Measurements from ENCODE around the gene DENND2D.
"Not testable (repeated sequence)": the region's sequence is repeated elsewhere in the genome, so short reads cannot be mapped to it uniquely, and the experiment has no call there.

The DENND2D gene

DNA sequence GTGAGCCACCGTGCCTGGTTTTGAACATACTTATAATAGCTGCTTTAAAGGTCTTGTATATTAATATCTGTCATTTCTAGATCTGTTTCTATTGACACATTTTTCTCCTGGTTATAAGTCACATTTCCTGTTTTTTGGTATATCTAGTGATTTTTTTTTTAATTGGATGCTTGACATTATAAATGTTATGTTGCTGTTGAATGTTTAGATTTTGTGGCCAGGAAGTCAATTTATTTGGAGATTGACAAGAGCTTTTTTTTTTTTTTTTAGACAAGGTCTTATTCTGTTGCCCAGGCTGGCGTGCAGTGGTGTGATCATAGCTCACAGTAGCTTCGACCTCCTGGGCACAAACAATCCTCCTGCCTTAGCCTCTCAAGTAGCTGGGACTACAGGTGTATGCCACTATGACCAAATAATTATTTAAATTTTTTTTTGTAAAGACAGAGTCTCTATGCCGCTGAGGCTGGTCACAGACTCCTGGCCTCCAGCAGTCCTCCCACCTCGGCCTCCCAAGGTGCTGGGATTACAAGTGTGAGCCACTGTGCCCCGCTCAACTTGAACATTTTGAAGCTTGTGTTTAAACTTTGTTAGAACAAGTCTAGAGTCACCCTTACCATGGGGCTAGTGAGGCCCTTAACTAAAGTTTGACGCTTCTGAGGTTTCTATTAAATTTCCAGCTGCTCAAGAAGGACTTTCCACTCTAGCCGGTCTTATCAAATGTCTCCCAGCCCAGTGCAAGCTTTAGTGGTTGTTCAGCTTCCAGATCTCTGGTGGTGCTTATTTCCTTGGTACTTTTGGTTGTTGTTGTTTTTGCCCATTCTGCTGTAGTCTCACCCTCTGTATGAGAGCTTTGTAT lies 18.5 kb upstream of the DENND2D start:
- H3K27me3 ChIP-seq (ENCODE audit: insufficient read depth, poor library complexity, severe bottlenecking): no peaks in the 10 kb centered on the region
- peaks cover 17% of the 10 kb centered on the region for H3K4me1 ChIP-seq (ENCODE audit: insufficient read depth, poor library complexity, severe bottlenecking)
- no peaks in the 10 kb centered on the region for H3K36me3 ChIP-seq (ENCODE audit: low read depth)
- no peak for ATAC-seq (ENCODE audit: low read depth)
- no peak overlapping the region for H3K27ac ChIP-seq (ENCODE audit: poor library complexity, severe bottlenecking)
- no peak for TF ChIP-seq CTCF (IDR thresholded peaks at IDR 0.05; ENCODE audit: poor library complexity, severe bottlenecking)
- no peak overlapping the region for H3K4me3 ChIP-seq (ENCODE audit: severe bottlenecking)
- DNase-seq (ENCODE audit: low spot score): no peak
- no peaks in the 10 kb centered on the region for H3K9me3 ChIP-seq (ENCODE audit: severe bottlenecking)

DNA sequence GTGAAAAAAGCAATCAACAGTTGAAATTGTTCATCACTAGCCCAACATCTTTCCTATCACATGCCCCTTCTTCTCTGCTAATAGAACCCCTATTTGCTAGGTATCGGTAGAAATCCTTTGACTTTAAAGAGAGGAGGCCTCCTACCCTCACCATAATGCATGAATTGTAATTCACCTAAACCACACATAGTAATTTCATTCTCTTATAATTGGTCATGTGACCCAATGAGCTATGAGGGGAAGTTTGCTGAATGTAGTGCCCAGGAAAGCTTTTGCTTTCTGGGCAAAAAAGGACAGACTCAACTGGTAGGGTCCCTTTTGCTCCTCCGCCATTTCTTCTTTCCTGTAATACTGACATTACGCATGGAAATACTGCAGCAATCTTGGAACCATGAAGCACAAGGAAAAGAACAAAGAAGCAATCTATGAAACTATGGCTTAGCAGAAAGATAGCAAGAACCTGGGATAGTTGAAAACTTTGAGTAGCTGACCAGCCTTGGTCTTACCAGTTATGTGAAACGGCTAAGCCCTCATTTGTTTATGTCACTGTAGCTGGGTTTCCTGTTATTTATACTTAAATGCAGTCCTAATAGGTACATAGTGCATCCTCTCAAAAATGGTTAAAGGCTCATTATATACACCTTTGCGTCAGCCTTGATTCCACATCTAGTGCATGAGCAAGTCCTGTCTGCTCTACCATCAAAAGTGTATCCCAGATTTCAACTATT lies 16.9 kb upstream of the DENND2D start:
- Histone ChIP-seq H3K4me3 (ENCODE audit: severe bottlenecking) (no peak overlapping the region), H3K27ac (ENCODE audit: poor library complexity, severe bottlenecking) (no peak overlapping the region), H3K27me3 (ENCODE audit: insufficient read depth, poor library complexity, severe bottlenecking) (no peaks in the 10 kb centered on the region), H3K36me3 (ENCODE audit: low read depth) (no peaks in the 10 kb centered on the region), H3K9me3 (ENCODE audit: severe bottlenecking) (no peaks in the 10 kb centered on the region), H3K4me1 (ENCODE audit: insufficient read depth, poor library complexity, severe bottlenecking) (peaks cover 11% of the 10 kb centered on the region)
- ATAC-seq (ENCODE audit: low read depth) (no peak), DNase-seq (ENCODE audit: low spot score) (no peak)
- no peak for TF ChIP-seq CTCF (IDR thresholded peaks at IDR 0.05; ENCODE audit: poor library complexity, severe bottlenecking)

DNA sequence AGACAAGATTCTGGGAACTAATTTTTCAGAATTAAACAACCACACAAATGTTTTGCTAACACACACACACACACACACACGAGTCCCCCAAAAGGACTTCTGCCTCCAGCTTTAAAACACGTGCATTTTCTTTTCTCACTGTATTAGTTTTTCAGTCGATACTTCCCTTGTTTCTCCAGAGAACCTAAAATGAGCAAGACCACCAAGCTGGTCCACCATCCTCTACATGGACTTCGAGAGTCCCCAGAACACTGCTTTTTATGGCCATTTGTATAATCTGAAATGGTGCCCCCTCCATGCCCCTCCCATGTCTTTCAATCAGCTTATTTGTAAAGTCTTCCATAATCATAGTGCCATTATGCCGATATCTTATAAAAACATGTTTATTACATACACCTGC lies 16.3 kb upstream of the DENND2D start:
- H3K9me3 ChIP-seq (ENCODE audit: severe bottlenecking): no peaks in the 10 kb centered on the region
- peaks cover 9% of the 10 kb centered on the region for H3K4me1 ChIP-seq (ENCODE audit: insufficient read depth, poor library complexity, severe bottlenecking)
- no peak overlapping the region for H3K27ac ChIP-seq (ENCODE audit: poor library complexity, severe bottlenecking)
- no peak for ATAC-seq (ENCODE audit: low read depth)
- DNase-seq (ENCODE audit: low spot score): no peak
- H3K36me3 ChIP-seq (ENCODE audit: low read depth): no peaks in the 10 kb centered on the region
- no peak overlapping the region for H3K4me3 ChIP-seq (ENCODE audit: severe bottlenecking)
- TF ChIP-seq CTCF (IDR thresholded peaks at IDR 0.05; ENCODE audit: poor library complexity, severe bottlenecking): no peak
- no peaks in the 10 kb centered on the region for H3K27me3 ChIP-seq (ENCODE audit: insufficient read depth, poor library complexity, severe bottlenecking)

DNA sequence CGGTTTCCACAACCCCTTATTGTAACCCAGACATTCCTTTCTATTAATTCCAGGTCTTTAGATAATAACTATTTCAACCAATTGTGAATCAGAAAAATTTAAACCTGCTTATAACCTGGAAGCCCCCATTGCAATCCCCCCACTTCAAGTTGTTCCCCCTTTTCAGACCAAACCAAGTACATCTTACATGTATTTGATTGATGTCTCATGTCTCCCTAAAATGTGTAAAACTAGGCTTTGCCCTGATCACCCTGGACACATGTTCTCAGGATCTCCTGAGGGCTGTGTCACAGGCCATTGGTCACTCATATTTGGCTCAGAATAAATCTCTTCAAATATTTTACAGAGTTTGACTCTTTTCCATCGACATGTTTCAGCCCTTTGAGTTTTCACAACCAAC lies 14.8 kb upstream of the DENND2D start:
- H3K9me3 ChIP-seq (ENCODE audit: severe bottlenecking); DNase-seq (ENCODE audit: low spot score); H3K4me3 ChIP-seq (ENCODE audit: severe bottlenecking); H3K4me1 ChIP-seq (ENCODE audit: insufficient read depth, poor library complexity, severe bottlenecking); H3K36me3 ChIP-seq (ENCODE audit: low read depth); ATAC-seq (ENCODE audit: low read depth); H3K27me3 ChIP-seq (ENCODE audit: insufficient read depth, poor library complexity, severe bottlenecking); H3K27ac ChIP-seq (ENCODE audit: poor library complexity, severe bottlenecking): not testable (repeated sequence)

GRCh38 chr1:111214884-111215283 lies 14.4 kb upstream of the DENND2D start:
- no peak overlapping the region for H3K4me3 ChIP-seq (ENCODE audit: severe bottlenecking)
- ATAC-seq (ENCODE audit: low read depth) (no peak), DNase-seq (ENCODE audit: low spot score) (no peak)
- no peak for TF ChIP-seq CTCF (IDR thresholded peaks at IDR 0.05; ENCODE audit: poor library complexity, severe bottlenecking)
- peaks cover 9% of the 10 kb centered on the region for H3K4me1 ChIP-seq (ENCODE audit: insufficient read depth, poor library complexity, severe bottlenecking)
- no peaks in the 10 kb centered on the region for H3K9me3 ChIP-seq (ENCODE audit: severe bottlenecking)
- no peaks in the 10 kb centered on the region for H3K36me3 ChIP-seq (ENCODE audit: low read depth)
- H3K27ac ChIP-seq (ENCODE audit: poor library complexity, severe bottlenecking): no peak overlapping the region
- H3K27me3 ChIP-seq (ENCODE audit: insufficient read depth, poor library complexity, severe bottlenecking): no peaks in the 10 kb centered on the region

All from RWPE2 (cell line).